Left renal pelvis (tissue), 4 donors: Measurements from ENCODE around the gene PXDC1. TPM values are rescaled to one million over a fixed set of nuclear protein-coding genes. Genes with fewer than 3 reads are reported as not detected.
"Not testable (repeated sequence)": the region's sequence is repeated elsewhere in the genome, so short reads cannot be mapped to it uniquely, and the experiment has no call there.

Experiments used
- DNase-seq, 4 donors: peaks; one replicate each; pipeline ENCODE4 v3.0.0-alpha.2; 2013; ENCODE audit warnings: low read depth in 4 of 4, low spot score in 3 of 4
- polyA plus RNA-seq, 4 donors: library from polyadenylated mRNA; unstranded; fragments of 120-200 nt; gene quantifications; one replicate each; pipeline ENCODE4 v1.2.1, GENCODE V29; 2013; ENCODE audit not compliant: insufficient read length in 4 of 4

The PXDC1 gene
- polyA plus RNA-seq, 4 donors, result 17.7 to 29.0 (median 21.0) TPM

GRCh38 chr6:3764516-3765335 lies 13.2 kb upstream of the PXDC1 start:
- no peak for DNase-seq

GRCh38 chr6:3762852-3763251 lies 11.3 kb upstream of the PXDC1 start:
- no peak for DNase-seq

- no peak for DNase-seq
Measured at GRCh38 chr6:3762359-3762758, 10.8 kb upstream of the PXDC1 start.

GRCh38 chr6:3761989-3762270 lies 10.4 kb upstream of the PXDC1 start:
- DNase-seq, result no peak

- DNase-seq, result no peak
Measured at GRCh38 chr6:3759646-3760232, 8.2 kb upstream of the PXDC1 start.

GRCh38 chr6:3758842-3759144 lies 7.3 kb upstream of the PXDC1 start:
- DNase-seq, result no peak

GRCh38 chr6:3757998-3758841 lies 6.7 kb upstream of the PXDC1 start:
- DNase-seq, result not testable (repeated sequence)

- no peak for DNase-seq
Measured at GRCh38 chr6:3757241-3757641, 5.7 kb upstream of the PXDC1 start.

GRCh38 chr6:3756546-3756945 lies 5.0 kb upstream of the PXDC1 start:
- no peak for DNase-seq

GRCh38 chr6:3755637-3756545 lies 4.4 kb upstream of the PXDC1 start:
- no peak for DNase-seq

GRCh38 chr6:3754776-3755175 lies 3.3 kb upstream of the PXDC1 start:
- no peak for DNase-seq

- DNase-seq, result not testable (repeated sequence)
Measured at GRCh38 chr6:3754032-3754725, 2.7 kb upstream of the PXDC1 start.

- DNase-seq, result no peak
Measured at GRCh38 chr6:3753228-3753835, 1.8 kb upstream of the PXDC1 start.

GRCh38 chr6:3752531-3753227 lies 1.2 kb upstream of the PXDC1 start:
- DNase-seq, result no peak

- DNase-seq, result peak in 2 of 4 donors; percentile 69 to 77
Measured at GRCh38 chr6:3751730-3752530, 417 bp upstream of the PXDC1 start.

- DNase-seq, result no peak
Measured at GRCh38 chr6:3750317-3751076, 1.0 kb downstream of the PXDC1 start.

GRCh38 chr6:3749977-3750316 lies 1.6 kb downstream of the PXDC1 start:
- no peak for DNase-seq
